ENCODE data around the gene AGAP9. TPM values are rescaled to one million over a fixed set of nuclear protein-coding genes. Genes with fewer than 3 reads are reported as not detected.
A peak's percentile ranks its signal among the peaks of the same experiment; 100 is the strongest.
"Not testable (repeated sequence)": the region's sequence is repeated elsewhere in the genome, so short reads cannot be mapped to it uniquely, and the experiment has no call there.

Gene AGAP9
- total and polyA plus RNA-seq, 9 of the 15 experiments (the other 6 are each of a cell fraction or from before 2014, with no cell fraction given) = 0.37 to 11.7 (median 5.8) TPM

DNA sequence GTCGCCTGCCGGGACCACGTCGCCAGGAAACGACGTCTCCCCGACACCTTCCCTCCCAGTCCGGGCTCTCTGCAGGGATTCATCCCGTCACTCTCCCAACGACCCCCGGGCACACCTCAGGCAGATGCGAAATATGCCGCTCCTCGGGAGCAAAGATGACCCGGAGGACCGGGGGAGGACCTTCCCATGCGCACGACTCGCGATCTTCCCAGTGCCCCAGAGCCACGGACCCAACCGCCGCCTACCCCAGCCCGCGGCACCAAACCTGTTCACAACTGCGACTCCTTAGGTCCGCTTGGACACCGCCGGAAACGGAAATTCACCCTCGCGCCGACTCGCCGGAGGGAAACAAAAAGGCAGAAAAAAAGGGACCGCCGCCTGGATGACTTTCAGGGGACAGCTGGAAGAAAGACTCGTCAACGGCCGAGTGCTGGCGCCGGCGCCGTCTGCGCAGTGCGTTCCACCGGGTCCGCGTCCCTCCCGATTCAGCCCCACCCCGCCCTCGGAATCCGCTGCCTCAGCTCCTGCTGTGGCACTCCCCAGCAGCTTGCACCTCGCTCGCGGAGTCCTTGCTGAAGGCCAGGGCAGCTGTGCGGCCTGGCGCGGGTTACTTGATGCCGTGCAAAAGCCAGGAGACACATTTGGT lies 29.9 kb upstream of the AGAP9 start (continued):
- TF ChIP-seq, protein P1, sequence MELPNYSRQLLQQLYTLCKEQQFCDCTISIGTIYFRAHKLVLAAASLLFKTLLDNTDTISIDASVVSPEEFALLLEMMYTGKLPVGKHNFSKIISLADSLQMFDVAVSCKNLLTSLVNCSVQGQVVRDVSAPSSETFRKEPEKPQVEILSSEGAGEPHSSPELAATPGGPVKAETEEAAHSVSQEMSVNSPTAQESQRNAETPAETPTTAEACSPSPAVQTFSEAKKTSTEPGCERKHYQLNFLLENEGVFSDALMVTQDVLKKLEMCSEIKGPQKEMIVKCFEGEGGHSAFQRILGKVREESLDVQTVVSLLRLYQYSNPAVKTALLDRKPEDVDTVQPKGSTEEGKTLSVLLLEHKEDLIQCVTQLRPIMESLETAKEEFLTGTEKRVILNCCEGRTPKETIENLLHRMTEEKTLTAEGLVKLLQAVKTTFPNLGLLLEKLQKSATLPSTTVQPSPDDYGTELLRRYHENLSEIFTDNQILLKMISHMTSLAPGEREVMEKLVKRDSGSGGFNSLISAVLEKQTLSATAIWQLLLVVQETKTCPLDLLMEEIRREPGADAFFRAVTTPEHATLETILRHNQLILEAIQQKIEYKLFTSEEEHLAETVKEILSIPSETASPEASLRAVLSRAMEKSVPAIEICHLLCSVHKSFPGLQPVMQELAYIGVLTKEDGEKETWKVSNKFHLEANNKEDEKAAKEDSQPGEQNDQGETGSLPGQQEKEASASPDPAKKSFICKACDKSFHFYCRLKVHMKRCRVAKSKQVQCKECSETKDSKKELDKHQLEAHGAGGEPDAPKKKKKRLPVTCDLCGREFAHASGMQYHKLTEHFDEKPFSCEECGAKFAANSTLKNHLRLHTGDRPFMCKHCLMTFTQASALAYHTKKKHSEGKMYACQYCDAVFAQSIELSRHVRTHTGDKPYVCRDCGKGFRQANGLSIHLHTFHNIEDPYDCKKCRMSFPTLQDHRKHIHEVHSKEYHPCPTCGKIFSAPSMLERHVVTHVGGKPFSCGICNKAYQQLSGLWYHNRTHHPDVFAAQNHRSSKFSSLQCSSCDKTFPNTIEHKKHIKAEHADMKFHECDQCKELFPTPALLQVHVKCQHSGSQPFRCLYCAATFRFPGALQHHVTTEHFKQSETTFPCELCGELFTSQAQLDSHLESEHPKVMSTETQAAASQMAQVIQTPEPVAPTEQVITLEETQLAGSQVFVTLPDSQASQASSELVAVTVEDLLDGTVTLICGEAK (IDR thresholded peaks at IDR 0.05) = peak; percentile 98
- TF ChIP-seq, protein P1 (CRISPR knock-in tag; IDR thresholded peaks at IDR 0.05) = not testable (repeated sequence)
- TF ChIP-seq SUPT5H (IDR thresholded peaks at IDR 0.05) (peak; percentile 95), PML (IDR thresholded peaks at IDR 0.05; ENCODE audit: low read length) (peak; percentile 41; the same call in 1 of the 2 replicates), RCOR1 (IDR thresholded peaks at IDR 0.05; ENCODE audit: borderline replicate concordance in 1 of 2, low read depth in 2 of 2, low read length in 2 of 2) (0 out of 4 replicates have a peak, but pooled peaks of 1 of the 2 experiments have one; percentile 9), CBX1 (IDR thresholded peaks at IDR 0.05; ENCODE audit: low read depth) (peak; percentile 57; the same call in 1 of the 2 replicates), ZSCAN29 (IDR thresholded peaks at IDR 0.05) (peak; percentile 86), POLR2A (conservative IDR thresholded peaks at IDR 0.05) (peak; percentile 96), GTF2E2 (tag; IDR thresholded peaks at IDR 0.05) (0 out of 2 replicates have a peak, but pooled peaks have one; percentile 24), ZEB2 (IDR thresholded peaks at IDR 0.05) (peak; percentile 87), TRIM28 (IDR thresholded peaks at IDR 0.05) (peak; percentile 50; the same call in 1 of the 2 replicates), TRIM24 (IDR thresholded peaks at IDR 0.05) (peak in 1 of 2 experiments; percentile 95; a peak in 2 of 4 replicates), KHSRP (IDR thresholded peaks at IDR 0.05) (0 out of 2 replicates have a peak, but pooled peaks have one; percentile 28), EHMT2 (IDR thresholded peaks at IDR 0.05) (peak; percentile 58; the same call in 1 of the 2 replicates), TBP (optimal IDR thresholded peaks at IDR 0.05; ENCODE audit: low read depth, low read length) (peak; percentile 22), HDAC2 (IDR thresholded peaks at IDR 0.05) (peak; percentile 81; the same call in 1 of the 2 replicates), KAT8 (IDR thresholded peaks at IDR 0.05; ENCODE audit: low read depth) (0 out of 2 replicates have a peak, but pooled peaks have one; percentile 43), HDAC1 (IDR thresholded peaks at IDR 0.05) (peak in 1 of 2 experiments; percentile 72; a peak in 2 of 4 replicates), HLTF (IDR thresholded peaks at IDR 0.05) (peak; percentile 74; the same call in 1 of the 2 replicates), RBBP5 (IDR thresholded peaks at IDR 0.05; ENCODE audit: borderline replicate concordance, insufficient read depth, low read length, poor library complexity, severe bottlenecking) (peak; percentile 79)
- TF ChIP-seq, protein P2, sequence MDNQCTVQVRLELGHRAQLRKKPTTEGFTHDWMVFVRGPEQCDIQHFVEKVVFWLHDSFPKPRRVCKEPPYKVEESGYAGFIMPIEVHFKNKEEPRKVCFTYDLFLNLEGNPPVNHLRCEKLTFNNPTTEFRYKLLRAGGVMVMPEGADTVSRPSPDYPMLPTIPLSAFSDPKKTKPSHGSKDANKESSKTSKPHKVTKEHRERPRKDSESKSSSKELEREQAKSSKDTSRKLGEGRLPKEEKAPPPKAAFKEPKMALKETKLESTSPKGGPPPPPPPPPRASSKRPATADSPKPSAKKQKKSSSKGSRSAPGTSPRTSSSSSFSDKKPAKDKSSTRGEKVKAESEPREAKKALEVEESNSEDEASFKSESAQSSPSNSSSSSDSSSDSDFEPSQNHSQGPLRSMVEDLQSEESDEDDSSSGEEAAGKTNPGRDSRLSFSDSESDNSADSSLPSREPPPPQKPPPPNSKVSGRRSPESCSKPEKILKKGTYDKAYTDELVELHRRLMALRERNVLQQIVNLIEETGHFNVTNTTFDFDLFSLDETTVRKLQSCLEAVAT (IDR thresholded peaks at IDR 0.05) = peak in 1 of 2 experiments; percentile 90; a peak in 2 of 4 replicates

Data from K562 (cell line).